ENCODE results near the gene RANGRF. TPM values are rescaled to one million over a fixed set of nuclear protein-coding genes. Genes with fewer than 3 reads are reported as not detected.

The RANGRF gene
- total RNA-seq = 13.3 TPM

DNA sequence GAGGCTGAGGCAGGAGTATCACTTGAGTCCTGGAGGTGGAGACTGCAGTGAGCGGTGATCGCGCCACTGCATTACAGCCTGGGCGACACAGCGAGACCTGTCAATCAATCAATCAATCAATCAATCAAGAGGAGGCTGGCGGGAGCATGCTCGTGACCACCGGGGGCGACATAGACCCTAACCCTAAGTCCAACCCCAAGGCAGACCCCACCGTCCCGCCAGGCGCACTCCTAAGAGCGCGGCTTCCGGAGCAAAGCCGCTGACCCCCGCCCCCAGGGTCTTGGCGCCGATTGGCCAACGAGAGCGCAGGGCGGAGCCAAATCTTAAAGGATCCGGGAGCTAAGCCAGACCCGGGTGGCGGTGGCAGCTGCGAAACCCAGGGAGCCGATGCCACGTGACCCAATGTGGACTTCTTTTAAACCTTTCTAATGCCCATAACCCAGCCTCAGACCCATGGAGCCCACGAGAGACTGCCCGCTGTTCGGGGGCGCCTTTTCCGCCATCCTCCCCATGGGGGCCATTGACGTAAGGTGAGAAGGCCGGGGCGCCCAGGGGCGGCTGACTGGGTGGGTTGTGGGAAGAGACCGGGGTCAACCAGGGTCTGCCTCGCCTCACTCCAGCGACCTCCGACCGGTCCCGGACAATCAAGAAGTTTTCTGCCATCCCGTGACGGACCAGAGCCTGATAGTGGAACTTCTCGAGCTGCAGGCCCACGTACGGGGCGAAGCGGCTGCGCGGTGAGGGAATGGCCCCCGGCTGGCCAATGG is at the start of gene RANGRF:
Gene RANGRF (plus strand): TSS at position 335 of the 767 bp plus-strand sequence. CDS start 119 bp downstream, at position 454.

DNA sequence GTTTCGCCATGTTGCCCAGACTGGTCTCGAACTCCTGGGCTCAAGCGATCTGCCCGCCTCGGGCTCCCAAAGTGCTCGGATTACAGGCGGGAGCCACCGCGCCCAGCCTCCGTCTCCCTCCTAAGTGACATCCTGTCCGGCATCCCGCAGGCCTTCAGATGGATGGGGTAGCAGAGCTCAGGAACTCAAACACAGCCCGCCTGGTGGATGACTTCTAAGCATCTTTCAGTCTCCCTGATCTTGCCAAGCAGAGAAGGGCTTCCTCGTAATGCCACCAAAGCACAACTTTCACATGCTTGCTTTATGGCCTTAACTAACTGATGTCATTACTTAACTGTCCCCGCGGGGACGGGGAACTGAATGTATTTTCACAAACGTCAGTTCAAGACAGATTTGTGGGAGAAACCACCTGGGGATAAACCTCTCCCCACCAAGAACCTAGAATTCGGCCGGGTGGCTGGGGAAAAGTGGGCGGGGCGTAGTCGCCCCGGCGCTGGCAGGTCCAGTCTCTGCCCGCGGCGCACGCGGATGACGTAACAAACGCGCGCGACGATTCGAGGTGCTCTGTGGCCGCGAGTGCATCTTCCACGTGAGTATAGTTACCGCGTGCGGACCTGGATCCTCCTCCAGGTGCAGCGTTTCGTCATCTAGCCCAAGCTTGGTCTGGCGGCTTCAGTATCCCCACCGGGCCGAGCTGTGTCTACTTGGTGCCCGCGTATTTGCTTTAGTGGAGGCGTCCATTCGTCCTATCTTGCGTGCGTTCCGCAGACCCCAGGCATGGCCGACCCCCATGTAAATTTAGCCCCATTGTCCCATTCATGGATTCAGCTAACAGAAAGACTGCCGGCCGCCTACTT is 39.5 kb upstream of the RANGRF start, which contains the start of gene PFAS:
Gene PFAS (plus strand): TSS at position 539 of the 857 bp plus-strand sequence. CDS start 4,649 bp downstream, outside the sequence.

GRCh38 chr17:8339540-8339939 is 51.1 kb downstream of the RANGRF start, which contains the start of gene ODF4:
ODF4 (plus strand) TSS chr17:8339840; CDS start chr17:8340052, 212 bp downstream.

Small RNA genes lying within 50 kb of the gene (small RNA-seq; reads per million reads assigned to genes)
- gene RF00265 (ENCODE audit: low replicate concordance) = 0.07 reads per million

Other genes with a start within 250 kb of the RANGRF start
- 0.99 TPM for gene ALOX15B, start 249.6 kb upstream of the RANGRF start, total RNA-seq
- gene ALOX12B, start 201.0 kb upstream of the RANGRF start, total RNA-seq = 0.41 TPM
- gene ALOXE3, start 170.2 kb upstream of the RANGRF start, total RNA-seq = not detected
- not detected for gene HES7, start 164.6 kb upstream of the RANGRF start, total RNA-seq
- 99.8 TPM for gene PER1, start 136.3 kb upstream of the RANGRF start, total RNA-seq
- gene VAMP2, start 125.7 kb upstream of the RANGRF start, total RNA-seq = 45.4 TPM
- gene TMEM107, start 112.3 kb upstream of the RANGRF start, total RNA-seq = 31.2 TPM
- gene BORCS6, start 98.5 kb upstream of the RANGRF start, total RNA-seq = 9.8 TPM
- gene AURKB, start 78.1 kb upstream of the RANGRF start, total RNA-seq = 23.1 TPM
- 18.3 TPM for gene CTC1, start 40.6 kb upstream of the RANGRF start, total RNA-seq
- 44.3 TPM for gene PFAS, start 39.4 kb upstream of the RANGRF start, total RNA-seq
- gene SLC25A35, start 6.7 kb downstream of the RANGRF start, total RNA-seq = 4.8 TPM
- gene ARHGEF15, start 21.6 kb downstream of the RANGRF start, total RNA-seq = 10.9 TPM
- not detected for gene ODF4, start 51.2 kb downstream of the RANGRF start, total RNA-seq
- gene RPL26, start 94.5 kb downstream of the RANGRF start, total RNA-seq = 2,001 TPM
- not detected for gene RNF222, start 109.2 kb downstream of the RANGRF start, total RNA-seq
- gene NDEL1, start 147.2 kb downstream of the RANGRF start, total RNA-seq = 40.8 TPM